PFSK-1 (cell line): ENCODE measurements around the gene GNAT2.

Experiments
- POLR2AphosphoS5 ChIP-seq: IDR thresholded peaks from 2 replicates; pipeline ENCODE4 v1.6.1; 2012; ENCODE audit warnings: low read depth, mild to moderate bottlenecking, control low read depth, low read length, moderate library complexity
- REST ChIP-seq, 2 experiments: IDR thresholded peaks; 2 replicates each; pipeline versions ENCODE4 v1.6.1 to v1.8.0; 2011 to 2012; ENCODE audit warnings: low read depth in 2 of 2, low read length in 2 of 2, control low read depth in 1 of 2, inconsistent platforms in 1 of 2, mild to moderate bottlenecking in 1 of 2, moderate library complexity in 1 of 2; ENCODE audit not compliant: insufficient read depth in 1 of 2
- SIN3A ChIP-seq: IDR thresholded peaks from 2 replicates; pipeline ENCODE4 v1.6.1; 2012; ENCODE audit warnings: mild to moderate bottlenecking, low read length, moderate library complexity, borderline replicate concordance; ENCODE audit not compliant: insufficient read depth
- TAF1 ChIP-seq: IDR thresholded peaks from 2 replicates; pipeline ENCODE4 v1.6.1; 2012; ENCODE audit warnings: low read length, control low read depth, borderline replicate concordance; ENCODE audit not compliant: insufficient read depth

GRCh38 chr1:109652402-109652801, 33.0 kb upstream of the GNAT2 start:
- TF ChIP-seq TAF1 (no peak), REST (IDR thresholded peaks at IDR 0.05; ENCODE audit: insufficient read depth in 1 of 2, low read depth in 2 of 2, low read length in 2 of 2) (no peak), POLR2AphosphoS5 (no peak), SIN3A (no peak)
